A673 (cell line): ENCODE measurements around the gene KDF1. TPM values are rescaled to one million over a fixed set of nuclear protein-coding genes. Genes with fewer than 3 reads are reported as not detected.

Experiments used
- BruUV-seq: library from RNA; stranded (reverse); fragments of 400-500 nt; replicated peaks from 2 replicates; lab custom pipeline; 2021; lab: Mats Ljungman, UMichigan
- CTCF ChIA-PET: fragments of 300-600 bp; sonication (Branson Sonifier 250); formaldehyde crosslinking; loops from one replicate; lab custom pipeline; 2022; ENCODE audit warnings: antibody characterized with exemption; lab: Charles Lee
- POLR2A ChIA-PET: fragments of 300-600 bp; sonication (Branson Sonifier 250); formaldehyde crosslinking; loops from one replicate; lab custom pipeline; 2022; ENCODE audit warnings: antibody characterized with exemption; ENCODE audit not compliant: low non-redundant PET; lab: Charles Lee
- DNase-seq: peaks from one replicate; pipeline ENCODE4 v3.0.0-alpha.2; 2015; ENCODE audit warnings: low spot score
- H3K27ac ChIP-seq: fragments of 200-600 bp; sonication (generic); 2 replicates; pipeline ENCODE4 v1.5.1; 2016; ENCODE audit warnings: mixed run types, low read depth, mild to moderate bottlenecking, mixed read lengths, antibody characterized with exemption, low read length; ENCODE audit not compliant: poor library complexity, severe bottlenecking
- H3K27me3 ChIP-seq: fragments of 200-600 bp; sonication (generic); replicated peaks from 2 replicates; pipeline ENCODE4 v1.6.1; 2017; ENCODE audit warnings: mixed run types, low read depth, mild to moderate bottlenecking, mixed read lengths, antibody characterized with exemption, low read length; ENCODE audit not compliant: insufficient read depth, poor library complexity
- H3K36me3 ChIP-seq: fragments of 200-600 bp; sonication (generic); 2 replicates; pipeline ENCODE4 v1.6.1; 2016; ENCODE audit warnings: mixed run types, mild to moderate bottlenecking, mixed read lengths, antibody characterized with exemption, low read length; ENCODE audit not compliant: insufficient read depth, poor library complexity, severe bottlenecking
- H3K4me1 ChIP-seq: fragments of 200-600 bp; sonication (generic); 2 replicates; pipeline ENCODE4 v1.6.1; 2017; ENCODE audit warnings: mixed run types, mild to moderate bottlenecking, mixed read lengths, antibody characterized with exemption, low read length; ENCODE audit not compliant: insufficient read depth, poor library complexity, severe bottlenecking
- H3K4me3 ChIP-seq: fragments of 200-600 bp; sonication (generic); 2 replicates; pipeline ENCODE4 v1.5.1; 2016; ENCODE audit warnings: low read depth, mixed run types, mild to moderate bottlenecking, mixed read lengths, low read length; ENCODE audit not compliant: poor library complexity, severe bottlenecking
- H3K9me3 ChIP-seq: fragments of 200-600 bp; sonication (generic); 2 replicates; pipeline ENCODE4 v1.6.1; 2016; ENCODE audit warnings: mixed run types, low read depth, mild to moderate bottlenecking, mixed read lengths, antibody characterized with exemption, low read length; ENCODE audit not compliant: poor library complexity, severe bottlenecking
- EZH2 ChIP-seq: fragments of 200-600 bp; sonication (generic); IDR thresholded peaks from 2 replicates; pipeline ENCODE4 v1.6.1; 2017; ENCODE audit warnings: borderline replicate concordance, low read depth, mild to moderate bottlenecking, mixed read lengths, antibody characterized with exemption, low read length; ENCODE audit not compliant: poor library complexity, severe bottlenecking
- intact Hi-C: fragments of 100-400 bp; cut with micrococcal nuclease; formaldehyde crosslinking; loops from one replicate; pipeline ENCODE4 v1.10.0; 2022; ENCODE audit not compliant: unreplicated experiment
- total RNA-seq: library from RNA; stranded (reverse); gene quantifications from 2 replicates; pipeline ENCODE4 v1.2.3, GENCODE V29; 2021
- TF ChIP-seq, protein P1 (sequence below): fragments of 300-800, 200-600 bp; sonication (generic); conservative IDR thresholded peaks from 2 replicates; pipeline ENCODE4 v1.5.1; 2017; ENCODE audit warnings: low read depth, mild to moderate bottlenecking, antibody characterized with exemption, low read length, moderate library complexity, mixed read lengths

The KDF1 gene
- total RNA-seq, 1 experiment from 2014 or later, result not detected

DNA sequence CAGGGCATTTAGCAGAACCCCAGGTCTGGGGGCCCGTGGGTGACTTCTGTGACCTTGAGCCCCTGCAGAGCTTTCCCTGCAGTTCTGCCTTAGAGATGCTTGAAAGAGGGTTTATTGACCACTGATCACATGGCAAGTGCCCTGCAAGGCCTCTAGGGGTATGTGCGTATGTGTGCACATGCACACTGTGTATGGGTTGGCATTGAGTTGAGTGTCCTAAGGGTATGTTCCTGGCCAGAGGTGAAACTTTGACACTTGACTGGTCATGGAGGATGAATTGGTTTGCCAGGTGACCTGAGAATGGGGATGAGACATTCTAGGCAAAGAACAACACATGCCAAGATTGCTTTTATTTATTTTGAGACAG is 21.6 kb downstream of the KDF1 start:
- intact Hi-C loops, result no loop called here
- TF ChIP-seq, protein P1, sequence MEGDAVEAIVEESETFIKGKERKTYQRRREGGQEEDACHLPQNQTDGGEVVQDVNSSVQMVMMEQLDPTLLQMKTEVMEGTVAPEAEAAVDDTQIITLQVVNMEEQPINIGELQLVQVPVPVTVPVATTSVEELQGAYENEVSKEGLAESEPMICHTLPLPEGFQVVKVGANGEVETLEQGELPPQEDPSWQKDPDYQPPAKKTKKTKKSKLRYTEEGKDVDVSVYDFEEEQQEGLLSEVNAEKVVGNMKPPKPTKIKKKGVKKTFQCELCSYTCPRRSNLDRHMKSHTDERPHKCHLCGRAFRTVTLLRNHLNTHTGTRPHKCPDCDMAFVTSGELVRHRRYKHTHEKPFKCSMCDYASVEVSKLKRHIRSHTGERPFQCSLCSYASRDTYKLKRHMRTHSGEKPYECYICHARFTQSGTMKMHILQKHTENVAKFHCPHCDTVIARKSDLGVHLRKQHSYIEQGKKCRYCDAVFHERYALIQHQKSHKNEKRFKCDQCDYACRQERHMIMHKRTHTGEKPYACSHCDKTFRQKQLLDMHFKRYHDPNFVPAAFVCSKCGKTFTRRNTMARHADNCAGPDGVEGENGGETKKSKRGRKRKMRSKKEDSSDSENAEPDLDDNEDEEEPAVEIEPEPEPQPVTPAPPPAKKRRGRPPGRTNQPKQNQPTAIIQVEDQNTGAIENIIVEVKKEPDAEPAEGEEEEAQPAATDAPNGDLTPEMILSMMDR, result no peak
- no peak for TF ChIP-seq EZH2
- Histone ChIP-seq H3K27me3 (no peaks in the 10 kb centered on the region), H3K4me3 (no peak overlapping the region), H3K9me3 (no peaks in the 10 kb centered on the region), H3K27ac (no peak overlapping the region), H3K36me3 (peaks cover 36% of the 10 kb centered on the region), H3K4me1 (no peaks in the 10 kb centered on the region)
- ChIA-PET POLR2A (no interaction called here), CTCF (no interaction called here)
- no TSS peak for BruUV-seq
- DNase-seq, result no peak

DNA sequence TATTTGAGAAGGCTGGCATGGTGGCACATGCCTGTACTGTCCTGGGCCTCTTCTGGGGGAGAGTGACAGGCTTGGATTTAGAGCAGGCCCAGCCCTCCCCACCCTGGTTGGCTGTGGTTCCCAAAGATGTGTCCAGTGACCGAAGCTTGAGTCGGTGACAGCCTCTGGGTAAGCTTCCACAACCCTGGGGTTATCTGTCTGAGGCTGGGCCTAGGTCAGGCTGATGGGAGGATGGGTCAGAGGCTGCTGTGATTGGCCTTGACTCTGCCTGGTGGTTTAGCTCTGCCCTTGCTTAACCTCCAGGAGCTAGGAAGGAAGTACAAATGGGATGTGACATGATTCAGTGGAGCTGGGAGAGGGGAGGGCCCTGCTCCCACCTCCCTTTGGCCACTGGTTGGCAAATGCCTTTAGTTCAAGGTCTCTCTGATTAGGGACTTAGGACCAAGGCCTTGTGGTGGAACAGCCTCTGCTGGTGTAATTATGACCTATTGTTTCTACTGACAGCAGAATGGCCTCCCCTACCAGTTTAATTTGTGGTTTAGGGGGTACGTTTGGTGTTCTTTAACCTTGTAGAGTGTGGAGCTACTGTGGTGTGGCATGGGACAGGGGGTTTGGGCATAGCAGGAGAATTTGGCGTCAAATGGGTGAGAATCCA is 22.1 kb downstream of the KDF1 start:
- no peak for TF ChIP-seq EZH2
- TF ChIP-seq, protein P1, result no peak
- H3K27me3 ChIP-seq, result no peaks in the 10 kb centered on the region
- H3K4me1 ChIP-seq, result no peaks in the 10 kb centered on the region
- POLR2A ChIA-PET, result no interaction called here
- no peak overlapping the region for H3K27ac ChIP-seq
- no peak for DNase-seq
- H3K36me3 ChIP-seq, result peaks cover 31% of the 10 kb centered on the region
- no peaks in the 10 kb centered on the region for H3K9me3 ChIP-seq
- intact Hi-C loops, result no loop called here
- CTCF ChIA-PET, result no interaction called here
- BruUV-seq, result no TSS peak
- no peak overlapping the region for H3K4me3 ChIP-seq

DNA sequence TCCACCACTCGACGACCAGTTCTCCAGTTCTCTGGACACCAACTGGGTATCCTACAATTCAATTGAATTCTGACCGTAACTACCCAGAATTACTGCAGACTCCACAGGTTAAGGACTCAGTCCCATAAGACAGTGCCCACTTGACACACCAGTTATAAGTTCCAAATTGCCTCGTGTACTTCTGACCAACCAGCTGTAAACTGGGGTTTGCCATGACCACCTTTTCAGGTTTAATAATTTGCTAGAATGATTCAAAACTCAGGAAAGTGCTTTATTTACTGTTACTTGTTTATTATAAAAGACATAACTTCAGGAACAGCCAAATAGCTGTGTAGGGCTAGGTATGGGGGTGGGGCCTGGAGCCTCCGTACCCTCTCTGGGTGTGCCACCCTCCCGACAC is 23.4 kb downstream of the KDF1 start:
- Histone ChIP-seq H3K36me3 (peaks cover 20% of the 10 kb centered on the region), H3K27ac (no peak overlapping the region), H3K4me3 (no peak overlapping the region), H3K4me1 (no peaks in the 10 kb centered on the region), H3K27me3 (no peaks in the 10 kb centered on the region), H3K9me3 (no peaks in the 10 kb centered on the region)
- no peak for DNase-seq
- ChIA-PET CTCF (no interaction called here), POLR2A (no interaction called here)
- no TSS peak for BruUV-seq
- TF ChIP-seq, protein P1, result no peak
- TF ChIP-seq EZH2, result no peak
- intact Hi-C loops, result no loop called here
